CD4-positive, alpha-beta T cell treated with Interleukin-12 subunit alpha and Interleukin-12 subunit beta, for 1 hour (primary cell): ENCODE measurements around the gene RANGAP1.

Experiments
- DNase-seq: peaks from one replicate; pipeline ENCODE4 v3.0.0-alpha.2; 2020

The RANGAP1 gene

DNA sequence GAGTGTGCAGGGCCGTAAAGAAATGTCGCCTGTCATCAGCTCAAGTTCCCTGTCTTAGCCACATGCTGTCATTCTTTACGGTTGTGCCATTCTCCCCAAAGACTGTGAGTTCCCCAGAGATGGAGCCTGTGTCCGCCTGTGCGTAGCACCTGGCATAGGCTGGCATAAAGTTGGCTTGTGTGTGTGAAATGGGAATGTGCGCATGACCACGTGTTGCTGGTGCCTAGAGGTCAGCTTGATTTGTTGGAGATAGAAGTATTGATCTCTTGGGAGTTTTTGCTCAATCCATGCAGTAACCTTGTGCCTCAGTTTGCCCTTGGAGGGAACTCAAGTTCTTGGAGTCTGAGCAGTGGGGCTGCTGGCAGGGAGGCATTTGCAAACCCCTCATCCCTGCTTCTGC lies 54.6 kb downstream of the RANGAP1 start:
- DNase-seq, result no peak

DNA sequence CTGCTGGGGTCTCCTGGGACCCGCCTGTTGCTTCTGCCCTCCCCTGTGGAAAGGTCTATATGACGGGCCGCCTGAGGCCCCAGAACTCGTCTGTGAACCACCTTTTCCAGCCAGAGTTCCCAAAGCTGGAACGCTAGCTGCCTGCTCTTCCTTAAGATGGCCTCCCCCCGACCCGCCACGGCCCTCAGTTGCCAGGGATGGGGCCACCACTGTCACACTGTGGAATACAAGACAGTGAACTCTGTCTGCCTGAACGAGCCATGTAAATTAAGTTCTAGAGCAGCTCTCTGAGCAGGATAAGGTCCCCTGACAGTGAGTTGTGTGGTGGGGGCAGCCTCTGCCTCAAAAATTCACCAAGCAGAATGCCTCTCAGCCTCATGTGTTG lies 55.6 kb downstream of the RANGAP1 start:
- DNase-seq, result no peak

DNA sequence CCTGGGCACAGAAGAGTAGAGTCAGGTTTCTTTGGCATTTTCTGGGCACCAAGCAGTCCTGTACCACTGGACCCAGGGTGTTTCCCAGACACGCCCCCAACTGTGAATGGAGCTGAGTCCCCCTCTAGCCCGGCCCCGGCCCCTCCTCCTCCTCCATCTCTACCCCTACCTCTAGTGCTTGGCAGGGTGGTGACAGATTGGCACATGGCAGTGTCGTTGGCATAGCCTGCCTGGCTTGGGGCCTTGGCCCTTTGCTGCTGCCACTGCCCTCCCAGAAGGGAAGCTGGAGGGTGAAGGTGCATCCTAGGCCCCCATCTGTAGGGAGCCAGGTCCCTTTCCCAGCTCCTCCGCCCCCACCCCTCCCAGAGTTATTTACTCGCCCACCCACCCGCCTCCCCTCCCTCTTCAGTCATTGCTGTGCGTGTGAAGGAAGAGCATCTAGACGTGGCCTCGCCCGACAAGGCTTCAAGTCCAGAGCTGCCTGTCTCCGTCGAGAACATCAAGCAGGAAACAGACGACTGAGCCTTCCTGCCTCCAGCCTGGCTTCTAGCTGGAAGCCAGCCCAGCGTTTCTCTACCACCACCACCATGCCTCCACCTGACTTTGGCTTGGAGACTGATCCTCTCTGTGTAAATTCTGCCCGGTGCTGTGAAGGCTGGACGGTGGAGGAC lies 56.1 kb downstream of the RANGAP1 start:
- DNase-seq, result no peak

DNA sequence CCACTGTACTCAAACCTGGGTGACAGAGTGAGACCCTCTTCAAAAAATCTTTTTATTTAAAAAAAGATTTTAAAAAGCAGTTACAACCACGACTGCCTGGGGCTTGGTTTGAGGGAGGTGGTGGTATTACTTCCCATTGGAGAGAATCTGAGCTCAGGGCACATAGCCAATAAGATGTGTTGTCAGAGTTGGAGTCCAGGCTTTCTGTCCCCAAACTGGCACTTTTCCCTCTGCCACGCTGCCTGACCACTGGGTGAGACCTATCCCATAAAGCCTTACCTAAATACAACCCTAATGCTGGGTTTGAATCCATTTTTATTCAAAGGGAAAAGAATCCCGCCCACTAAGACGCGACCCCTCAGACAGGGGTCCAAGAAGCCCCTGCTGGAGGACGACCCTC lies 56.8 kb downstream of the RANGAP1 start:
- DNase-seq, result no peak

DNA sequence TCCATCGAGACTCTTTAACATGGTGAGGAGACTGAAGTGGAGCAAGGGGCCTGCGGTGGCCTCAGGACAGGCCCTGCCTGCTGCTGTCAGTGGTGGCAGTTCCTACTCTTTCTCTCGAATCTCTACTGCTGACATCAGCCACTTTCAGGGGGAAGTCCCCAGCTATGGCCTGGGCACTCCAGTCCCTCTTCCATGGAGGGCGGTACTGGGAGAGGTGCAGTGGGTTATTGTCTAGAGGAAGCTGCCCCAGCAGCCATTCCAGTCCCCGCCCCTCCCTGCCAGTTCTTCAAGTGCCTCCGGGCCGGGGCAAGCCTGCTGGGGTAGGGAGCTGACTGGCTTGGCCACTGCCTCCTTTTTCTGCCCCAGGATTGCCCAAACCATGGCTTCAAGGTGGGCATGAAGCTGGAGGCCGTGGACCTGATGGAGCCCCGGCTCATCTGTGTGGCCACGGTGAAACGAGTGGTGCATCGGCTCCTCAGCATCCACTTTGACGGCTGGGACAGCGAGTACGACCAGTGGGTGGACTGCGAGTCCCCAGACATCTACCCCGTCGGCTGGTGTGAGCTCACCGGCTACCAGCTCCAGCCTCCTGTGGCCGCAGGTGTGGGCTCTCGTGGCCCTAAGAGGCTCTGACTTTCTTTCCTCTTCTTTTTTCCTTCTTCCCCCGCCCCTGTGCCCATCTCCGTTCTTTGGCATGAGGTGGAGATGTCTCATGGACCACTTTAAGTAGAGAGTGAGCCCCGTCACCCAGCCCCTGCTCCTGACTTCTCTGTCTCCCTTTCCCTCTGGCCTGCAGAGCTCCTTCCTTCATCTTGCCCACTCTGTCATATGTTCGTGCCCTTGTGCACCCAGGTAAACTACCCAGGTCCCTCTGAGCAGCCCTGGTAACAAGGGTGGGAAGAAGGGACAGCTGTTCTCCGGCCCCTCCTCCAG lies 59.0 kb downstream of the RANGAP1 start:
- no peak for DNase-seq

DNA sequence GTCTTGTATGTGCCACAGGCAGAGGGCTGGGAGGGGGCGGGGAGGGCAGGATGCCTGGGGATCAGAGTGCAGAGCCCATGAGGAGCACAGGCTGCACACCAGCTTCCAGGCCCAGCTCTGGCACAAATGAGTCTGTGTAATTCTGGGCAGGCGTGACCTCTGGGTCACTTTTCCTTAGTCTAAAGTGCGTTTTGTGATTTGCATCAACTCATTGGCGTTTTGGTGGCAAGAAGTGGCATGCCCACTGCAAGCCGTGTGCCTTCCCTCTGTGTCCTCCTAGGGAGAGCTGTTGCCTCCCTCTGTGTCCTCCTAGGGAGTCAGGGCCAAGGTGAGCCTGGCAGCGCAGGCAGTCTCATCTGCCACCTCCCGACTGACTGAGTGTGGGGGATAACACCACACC lies 62.5 kb downstream of the RANGAP1 start:
- no peak for DNase-seq

DNA sequence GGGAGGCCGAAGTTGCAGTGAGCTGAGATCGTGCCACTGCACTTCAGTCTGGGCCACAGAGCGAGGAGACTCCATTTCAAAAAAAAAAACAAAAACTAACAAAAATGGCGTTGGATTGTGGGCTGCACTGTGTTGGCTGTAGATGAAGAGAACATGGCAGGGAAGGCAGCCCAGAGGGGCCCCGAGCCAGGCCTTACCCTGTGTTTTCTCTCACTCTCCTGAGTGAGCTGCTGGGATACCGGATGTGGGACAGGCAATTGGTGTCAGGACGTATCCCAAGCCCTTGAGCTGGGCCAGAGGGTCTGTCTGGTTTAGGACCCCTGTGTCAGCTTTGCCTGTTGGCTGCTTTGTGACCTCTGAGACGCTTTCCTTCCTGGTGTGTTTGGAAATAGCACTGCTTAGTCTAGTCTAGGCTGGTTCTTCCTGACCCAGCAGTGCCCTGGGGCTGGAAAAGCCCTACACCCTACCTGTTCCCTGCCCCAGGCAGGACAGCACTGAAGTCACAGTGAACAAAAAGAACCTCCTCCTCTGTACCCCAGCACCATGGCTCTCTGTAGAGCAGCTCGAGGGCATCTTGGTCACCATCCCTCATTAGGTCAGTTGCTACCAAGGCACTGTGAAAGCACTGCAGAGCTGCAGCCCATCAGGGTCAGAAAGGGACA lies 63.0 kb downstream of the RANGAP1 start:
- DNase-seq, result no peak

DNA sequence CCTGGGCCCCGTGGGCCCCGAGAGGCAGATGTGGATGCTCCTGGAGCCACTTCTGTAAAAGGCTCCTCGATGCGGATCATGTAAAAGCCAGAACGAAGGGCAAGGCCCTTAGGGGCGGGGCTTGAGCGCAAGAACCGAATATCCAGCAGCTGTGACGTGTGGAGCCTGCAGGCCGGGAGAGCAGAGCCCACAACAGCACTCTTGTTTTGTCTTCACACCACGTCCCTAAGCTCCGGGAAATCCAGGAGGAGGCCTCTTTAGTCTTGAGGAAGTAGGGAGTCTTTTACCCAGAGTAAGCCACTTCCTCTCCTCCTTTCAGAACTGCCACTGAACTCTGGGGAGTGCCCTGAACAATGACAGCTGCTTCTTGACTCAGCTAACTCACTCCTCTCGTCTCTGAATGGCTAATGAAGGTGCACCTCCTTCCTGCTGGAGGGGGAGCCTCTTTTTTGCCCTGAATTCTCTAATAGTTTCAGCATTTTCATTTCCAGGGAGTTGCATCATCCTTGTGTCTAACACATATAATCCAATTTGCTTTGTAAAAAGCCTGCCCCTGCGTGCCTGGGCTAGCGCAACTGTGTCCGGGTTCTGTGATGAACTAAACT lies 68.3 kb downstream of the RANGAP1 start:
- peak; percentile 30 for DNase-seq

DNA sequence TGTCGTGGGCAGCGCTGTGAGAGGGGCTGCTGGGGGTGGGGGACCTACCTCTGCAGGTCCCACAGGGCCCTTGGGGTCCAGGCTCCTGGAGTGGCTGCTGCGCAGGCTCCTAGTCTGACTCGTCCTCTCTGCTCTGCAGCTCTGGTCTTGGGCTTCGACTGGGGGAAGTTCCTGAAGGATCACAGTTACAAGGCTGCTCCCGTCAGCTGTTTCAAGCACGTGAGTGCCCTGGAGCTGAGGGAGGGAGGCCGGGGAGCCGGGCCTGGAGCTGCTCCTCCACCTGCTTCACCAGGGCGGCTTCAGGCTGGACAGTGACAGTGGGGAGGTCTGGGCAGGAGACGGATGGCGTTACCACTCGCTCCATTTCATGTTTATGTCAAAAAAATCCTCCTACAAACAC lies 69.0 kb downstream of the RANGAP1 start:
- DNase-seq, result no peak

DNA sequence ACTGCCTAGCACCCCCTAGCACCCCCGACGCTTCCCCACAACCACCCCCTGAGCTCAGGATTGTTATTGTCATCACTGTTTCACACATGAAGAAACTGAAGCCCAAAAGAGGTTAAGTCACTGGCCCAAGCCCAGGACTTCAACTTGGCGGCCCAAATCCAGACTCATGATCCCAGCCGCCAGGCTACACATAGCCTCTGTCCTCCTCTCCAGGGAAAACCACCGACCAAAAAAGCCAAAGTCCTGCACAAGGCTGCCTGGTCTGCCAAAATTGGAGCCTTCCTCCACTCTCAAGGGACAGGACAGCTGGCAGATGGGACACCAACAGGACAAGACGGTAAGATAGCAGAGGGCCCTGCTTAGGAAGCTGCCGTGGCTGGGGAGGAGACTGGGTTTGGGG lies 70.1 kb downstream of the RANGAP1 start:
- no peak for DNase-seq

DNA sequence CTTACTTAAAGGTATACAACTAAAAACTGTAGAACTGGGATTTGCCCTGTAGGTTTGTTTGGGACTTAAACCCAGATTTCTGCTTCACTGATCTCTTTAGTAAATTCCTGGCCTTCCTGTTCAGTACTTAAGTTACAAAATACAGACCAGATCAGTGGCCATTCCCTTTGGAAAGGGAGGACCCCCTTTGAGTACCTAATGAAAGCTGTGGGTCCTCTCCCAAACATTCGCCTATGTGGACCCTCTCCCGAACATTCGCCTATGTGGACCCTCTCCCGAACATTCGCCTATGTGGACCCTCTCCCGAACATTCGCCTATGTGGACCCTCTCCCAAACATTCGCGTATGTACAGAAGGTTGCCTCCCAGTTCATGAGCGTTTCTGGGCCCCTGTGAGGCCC lies 70.6 kb downstream of the RANGAP1 start:
- no peak for DNase-seq

DNA sequence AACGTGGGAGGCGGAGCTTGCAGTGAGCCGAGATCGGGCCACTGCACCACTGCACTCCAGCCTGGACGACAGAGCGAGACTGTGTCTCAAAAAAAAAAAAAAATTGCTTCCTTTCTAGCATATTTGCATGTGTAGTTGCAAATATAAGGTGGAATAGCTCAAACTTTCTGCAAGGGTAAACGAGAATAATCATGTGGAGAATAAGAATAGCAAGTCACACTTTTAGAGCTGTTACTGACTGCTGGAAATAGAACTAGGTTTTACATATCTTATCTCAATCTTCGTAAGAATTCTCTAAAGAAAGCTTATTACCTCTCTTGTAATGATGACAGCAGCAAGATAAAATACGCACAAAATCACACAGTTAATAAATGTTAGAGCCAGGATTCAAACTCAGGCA lies 79.3 kb downstream of the RANGAP1 start:
- DNase-seq, result no peak

DNA sequence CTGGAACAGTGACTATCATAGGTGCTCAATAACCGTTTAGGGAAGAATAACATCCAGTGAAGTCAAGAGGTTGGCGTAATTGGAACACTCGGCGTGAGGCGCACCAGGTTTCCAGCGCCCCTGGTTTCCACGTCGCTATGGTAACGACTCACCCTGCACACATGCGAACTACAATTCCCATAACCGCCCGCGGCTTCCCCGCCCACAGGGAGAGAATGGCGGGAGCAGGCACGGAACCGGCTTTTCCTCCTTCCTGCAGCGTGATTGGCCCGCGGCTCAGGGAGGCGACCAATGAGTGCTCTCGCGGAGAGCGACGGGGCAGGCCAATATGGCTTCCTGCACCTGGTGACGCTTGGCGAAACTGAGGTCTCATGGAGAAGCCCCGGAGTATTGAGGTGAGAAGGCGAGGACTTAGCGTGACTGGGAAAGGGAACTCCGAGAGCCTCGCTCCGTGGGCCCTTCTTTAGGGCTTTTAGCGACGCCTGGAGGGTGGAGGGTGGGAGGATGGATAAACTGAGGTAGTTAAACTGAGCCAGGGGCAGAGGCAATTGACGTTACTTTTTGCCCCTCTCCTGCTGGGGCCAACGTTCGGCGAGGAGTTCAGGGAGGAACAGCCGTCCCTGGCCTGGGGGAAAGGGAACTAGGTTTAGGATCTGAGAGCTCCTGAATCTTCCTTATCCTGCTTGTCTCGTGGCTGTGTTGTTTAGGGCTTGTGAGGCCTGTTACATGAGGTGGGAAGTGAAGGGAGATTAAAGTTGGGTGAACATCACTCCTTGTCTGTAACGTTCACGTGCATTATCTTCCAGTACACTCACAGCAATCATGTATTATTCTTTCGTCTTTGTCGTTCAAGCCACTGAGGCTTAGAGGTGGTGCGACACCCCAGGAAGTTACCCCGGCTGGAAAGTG lies 80.7 kb downstream of the RANGAP1 start, which contains the start of gene L3MBTL2:
L3MBTL2 (plus strand) TSS at position 321 of the 909 bp plus-strand sequence; CDS start at position 372, 51 bp downstream.
- DNase-seq, result peak; percentile 98

DNA sequence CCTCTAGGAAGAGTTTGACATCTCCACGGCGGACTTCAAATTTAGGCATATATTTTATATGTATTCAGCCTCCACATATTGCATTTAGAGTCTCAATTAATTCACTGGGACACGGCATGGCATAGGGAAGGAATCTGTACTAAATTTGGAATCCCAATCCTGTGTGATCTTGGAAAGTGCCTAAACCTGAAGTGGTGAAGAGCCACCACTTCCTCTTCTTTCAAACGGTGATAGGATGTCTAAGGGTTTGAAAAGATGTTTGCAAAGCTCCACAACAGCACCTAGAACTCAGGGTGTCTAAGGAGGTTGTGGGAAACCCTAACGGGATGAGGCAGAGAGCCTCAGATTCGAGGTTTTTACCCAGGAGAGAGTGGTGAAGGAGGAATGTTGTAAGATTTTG lies 81.9 kb downstream of the RANGAP1 start:
- DNase-seq, result no peak

DNA sequence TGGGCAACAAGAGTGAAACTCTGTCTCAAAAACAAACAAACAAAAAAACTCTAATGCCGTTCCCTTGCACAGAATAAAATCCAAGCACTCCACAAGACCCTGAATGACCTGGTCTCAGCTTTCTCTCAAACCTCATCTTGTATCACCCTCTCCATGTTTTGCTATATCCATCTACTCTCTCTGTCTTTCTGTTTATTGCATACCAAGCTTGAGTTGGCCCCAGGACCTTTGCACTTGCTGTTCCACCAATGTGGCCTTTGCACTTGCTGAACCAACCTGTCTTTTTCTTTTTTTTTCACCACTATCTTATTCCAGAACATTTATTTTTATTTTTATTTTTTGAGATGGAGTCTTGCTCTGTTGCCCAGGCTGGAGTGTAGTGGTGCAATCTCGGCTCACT lies 82.9 kb downstream of the RANGAP1 start:
- DNase-seq, result no peak

DNA sequence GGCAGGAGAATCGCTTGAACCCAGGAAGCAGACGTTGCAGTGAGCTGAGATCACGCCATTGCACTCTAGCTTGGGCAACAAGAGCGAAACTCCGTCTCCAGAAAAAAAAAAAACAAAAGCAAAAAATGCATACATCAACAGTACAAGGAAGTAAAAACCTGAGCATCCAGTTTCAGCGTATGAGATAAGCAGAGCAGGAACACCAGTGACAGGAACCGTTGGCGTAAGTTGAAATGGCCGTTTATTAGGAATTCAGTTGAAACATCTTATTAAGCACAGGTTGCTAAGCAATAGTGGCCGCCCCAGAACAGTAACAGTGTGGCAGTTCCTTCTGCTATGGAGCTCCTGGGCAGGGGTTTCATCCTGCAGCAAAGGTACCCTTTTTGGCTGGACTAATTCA lies 84.8 kb downstream of the RANGAP1 start:
- no peak for DNase-seq

DNA sequence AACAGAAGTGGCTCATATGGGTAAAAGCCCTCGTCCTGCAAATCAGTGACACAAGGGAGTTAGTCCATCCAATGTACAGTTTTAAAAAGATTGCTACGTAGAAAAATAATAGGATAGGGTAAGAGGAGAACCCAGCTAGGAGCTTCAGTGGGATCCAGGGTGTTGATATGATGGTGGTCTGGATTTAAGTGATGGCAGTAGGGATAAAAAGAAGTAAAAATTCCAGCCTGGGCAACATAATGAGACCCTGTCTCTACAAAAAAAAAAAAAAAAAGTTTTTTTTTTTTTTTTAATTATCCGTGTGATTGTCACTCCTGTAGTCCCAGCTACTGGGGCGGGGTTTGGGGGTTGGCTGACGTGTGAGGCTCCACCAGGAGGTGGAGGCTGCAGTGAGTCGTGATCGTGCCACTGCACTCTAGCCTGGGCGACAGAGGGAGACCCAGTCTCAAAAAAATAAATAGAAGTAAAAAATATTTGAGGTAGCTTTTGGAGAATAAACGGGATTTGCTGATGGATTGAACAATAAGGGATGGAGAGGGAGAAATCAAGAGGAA lies 87.9 kb downstream of the RANGAP1 start:
- peak; percentile 52 for DNase-seq

DNA sequence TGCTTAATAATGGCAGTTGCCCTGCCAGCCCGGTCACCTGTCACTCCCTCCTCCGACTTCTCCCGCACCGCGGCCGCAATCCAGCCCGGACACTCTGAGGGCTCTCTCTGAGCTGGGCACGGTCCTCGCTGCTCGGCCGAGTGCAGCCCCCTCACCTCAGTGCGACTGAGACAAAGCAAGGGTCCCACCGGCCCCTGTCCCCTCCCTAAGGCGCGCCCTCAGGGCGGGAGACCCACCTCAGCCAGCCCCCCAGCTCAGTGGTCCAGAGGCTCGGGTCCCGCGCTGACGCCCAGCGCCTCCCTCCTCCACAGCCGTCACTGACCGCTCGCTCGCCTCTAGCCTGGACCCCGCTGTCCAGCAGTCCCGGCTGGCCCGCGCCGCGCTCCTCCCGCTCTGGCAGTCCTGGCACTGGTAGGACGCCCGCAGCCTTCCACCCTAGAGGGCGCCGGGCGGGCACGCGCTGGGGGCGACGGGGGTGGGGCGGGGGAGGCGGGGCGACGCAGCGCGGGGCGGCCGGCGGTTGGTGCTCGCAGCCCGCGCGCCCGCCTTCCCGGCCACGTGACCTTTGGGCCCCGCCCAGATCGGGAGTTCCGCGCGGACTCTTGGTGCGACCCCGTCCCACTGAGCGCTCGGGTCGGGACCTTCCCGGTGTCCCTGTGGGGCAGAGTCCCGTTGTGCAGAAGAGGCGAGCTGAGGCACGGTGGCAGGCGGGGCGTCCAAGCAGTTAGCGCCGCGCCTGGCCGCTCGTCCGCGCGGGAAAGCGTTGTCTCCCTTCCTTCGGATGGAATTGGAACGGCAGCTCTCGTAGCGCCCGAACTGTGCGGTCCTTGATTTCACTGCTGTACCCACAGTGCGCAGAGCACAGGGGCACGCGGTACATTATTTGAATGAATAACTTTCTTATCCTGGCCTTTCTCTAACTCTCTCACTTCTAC lies 88.7 kb downstream of the RANGAP1 start:
- peak; percentile 83 for DNase-seq
